Endothelial cell (in vitro differentiated cells): Measurements from ENCODE around the gene FBXL19. TPM values are rescaled to one million over a fixed set of nuclear protein-coding genes. Genes with fewer than 3 reads are reported as not detected.

Experiments used
- DNase-seq: peaks from one replicate; pipeline ENCODE4 v3.0.0; 2021; ENCODE audit warnings: low spot score
- H3K27ac Mint-ChIP-seq: one replicate; pipeline ENCODE4 v1.8.0; 2021; ENCODE audit warnings: mixed read lengths, inconsistent platforms; ENCODE audit not compliant: unreplicated experiment
- H3K27me3 Mint-ChIP-seq: one replicate; pipeline ENCODE4 v1.8.0; 2021; ENCODE audit warnings: mild to moderate bottlenecking, moderate library complexity, mixed read lengths, inconsistent platforms; ENCODE audit not compliant: unreplicated experiment
- H3K36me3 Mint-ChIP-seq: one replicate; pipeline ENCODE4 v1.8.0; 2021; ENCODE audit warnings: mild to moderate bottlenecking, low read depth, mixed read lengths, inconsistent platforms; ENCODE audit not compliant: unreplicated experiment
- H3K4me1 Mint-ChIP-seq: one replicate; pipeline ENCODE4 v1.8.0; 2021; ENCODE audit warnings: mild to moderate bottlenecking, mixed read lengths, inconsistent platforms; ENCODE audit not compliant: unreplicated experiment
- H3K4me3 Mint-ChIP-seq: one replicate; pipeline ENCODE4 v1.8.0; 2021; ENCODE audit warnings: mild to moderate bottlenecking, mixed read lengths, inconsistent platforms; ENCODE audit not compliant: unreplicated experiment
- H3K9me3 Mint-ChIP-seq: one replicate; pipeline ENCODE4 v1.8.0; 2021; ENCODE audit warnings: mixed read lengths, inconsistent platforms; ENCODE audit not compliant: unreplicated experiment
- total RNA-seq: library from RNA; stranded (reverse); fragmentation: NEBNext Ultra II Directional; extraction: Animal tissue kit (Norgen Biotek cat#: 25700); gene quantifications from one replicate; pipeline ENCODE4 v1.2.1, GENCODE V29; 2021; ENCODE audit not compliant: unreplicated experiment
- TF ChIP-seq, protein P1 (sequence below): fragments of 200-600 bp; sonication (generic); IDR thresholded peaks from one replicate; pipeline ENCODE4 v1.5.0; 2021; ENCODE audit warnings: antibody characterized with exemption; ENCODE audit not compliant: unreplicated experiment

Gene FBXL19
- total RNA-seq, 1 donor from 2014 or later, result 117 TPM

DNA sequence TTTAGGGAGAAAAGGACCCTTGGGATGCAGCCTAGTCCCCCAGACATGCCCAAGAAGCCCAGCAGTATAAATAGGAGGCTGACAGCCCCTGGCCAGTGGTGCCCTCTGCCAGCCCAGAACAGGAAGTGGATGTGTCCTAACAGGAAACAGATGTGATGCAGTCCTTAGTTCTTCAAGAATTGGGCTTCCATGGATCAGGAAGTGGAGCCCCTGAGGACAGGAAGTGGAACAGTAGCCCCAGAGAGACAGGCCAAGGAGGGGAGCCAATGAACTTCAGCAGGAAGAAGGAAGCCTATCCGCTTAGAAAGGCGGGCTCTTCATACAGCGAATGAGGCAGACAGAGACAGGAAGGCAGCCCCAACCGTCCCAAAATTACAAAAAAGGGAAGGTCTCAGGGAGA, 19.8 kb upstream of the FBXL19 start:
- H3K27me3 Mint-ChIP-seq, result peaks cover 3% of the 10 kb centered on the region
- peak overlapping the region; percentile 73 for H3K4me3 Mint-ChIP-seq
- DNase-seq, result peak; percentile 54
- peaks cover 31% of the 10 kb centered on the region for H3K4me1 Mint-ChIP-seq
- H3K9me3 Mint-ChIP-seq, result no peaks in the 10 kb centered on the region
- TF ChIP-seq, protein P1, sequence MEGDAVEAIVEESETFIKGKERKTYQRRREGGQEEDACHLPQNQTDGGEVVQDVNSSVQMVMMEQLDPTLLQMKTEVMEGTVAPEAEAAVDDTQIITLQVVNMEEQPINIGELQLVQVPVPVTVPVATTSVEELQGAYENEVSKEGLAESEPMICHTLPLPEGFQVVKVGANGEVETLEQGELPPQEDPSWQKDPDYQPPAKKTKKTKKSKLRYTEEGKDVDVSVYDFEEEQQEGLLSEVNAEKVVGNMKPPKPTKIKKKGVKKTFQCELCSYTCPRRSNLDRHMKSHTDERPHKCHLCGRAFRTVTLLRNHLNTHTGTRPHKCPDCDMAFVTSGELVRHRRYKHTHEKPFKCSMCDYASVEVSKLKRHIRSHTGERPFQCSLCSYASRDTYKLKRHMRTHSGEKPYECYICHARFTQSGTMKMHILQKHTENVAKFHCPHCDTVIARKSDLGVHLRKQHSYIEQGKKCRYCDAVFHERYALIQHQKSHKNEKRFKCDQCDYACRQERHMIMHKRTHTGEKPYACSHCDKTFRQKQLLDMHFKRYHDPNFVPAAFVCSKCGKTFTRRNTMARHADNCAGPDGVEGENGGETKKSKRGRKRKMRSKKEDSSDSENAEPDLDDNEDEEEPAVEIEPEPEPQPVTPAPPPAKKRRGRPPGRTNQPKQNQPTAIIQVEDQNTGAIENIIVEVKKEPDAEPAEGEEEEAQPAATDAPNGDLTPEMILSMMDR, result no peak
- H3K36me3 Mint-ChIP-seq, result peaks cover 3% of the 10 kb centered on the region
- H3K27ac Mint-ChIP-seq, result peak overlapping the region; percentile 98

DNA sequence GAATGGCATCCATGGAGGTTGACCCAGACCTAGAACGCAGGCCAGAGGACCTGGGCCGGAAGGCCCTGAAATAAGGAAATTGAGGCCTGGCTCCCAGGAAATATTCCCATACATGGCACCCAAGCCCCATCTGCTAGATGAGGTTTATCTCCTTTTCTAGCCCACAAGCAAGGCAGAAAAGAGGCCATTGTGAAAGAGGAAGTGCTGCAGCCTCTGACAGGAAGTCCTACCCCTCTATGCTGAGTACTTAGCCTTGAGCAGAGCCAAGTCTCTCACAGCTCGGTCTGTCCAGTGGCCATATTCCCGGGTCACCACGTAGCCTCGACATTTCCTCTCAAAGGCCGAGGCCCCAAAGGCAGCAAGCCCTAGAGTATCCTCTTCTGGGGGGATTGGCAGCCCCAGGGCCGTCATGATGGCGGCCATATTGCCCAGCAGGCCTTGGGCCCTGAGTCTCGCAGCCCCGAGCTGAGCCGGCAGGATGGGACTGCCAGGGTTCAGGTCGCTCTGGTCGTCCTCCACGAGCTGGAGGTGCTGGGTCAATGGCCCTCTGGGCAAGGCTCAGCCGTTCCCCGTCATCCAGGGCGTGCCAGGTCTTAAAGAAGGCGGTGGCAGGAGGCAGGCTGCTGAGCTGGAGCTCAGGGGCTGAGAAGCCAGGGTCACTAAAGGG, 19.1 kb upstream of the FBXL19 start:
- Mint-ChIP-seq H3K4me3 (no peak overlapping the region), H3K36me3 (peaks cover 3% of the 10 kb centered on the region)

DNA sequence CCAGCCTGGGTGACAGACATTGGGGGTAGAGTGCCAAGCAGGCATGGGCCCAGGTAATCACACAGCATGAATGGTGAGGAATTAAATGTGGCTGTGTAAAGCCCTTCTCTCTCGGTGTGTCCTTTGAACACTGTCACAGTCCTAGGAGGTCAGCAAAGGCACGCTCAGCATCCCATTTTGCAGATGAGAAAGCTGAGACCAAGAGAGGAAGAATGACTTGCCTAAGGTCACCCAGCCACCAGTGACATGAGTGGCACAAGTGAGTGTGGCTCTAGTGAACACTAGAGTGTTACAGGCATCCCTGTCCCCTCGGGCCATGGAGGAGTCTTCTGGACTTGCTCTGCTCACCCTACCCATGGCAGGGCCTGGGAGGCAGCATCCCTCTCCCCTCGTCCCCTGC, 16.3 kb upstream of the FBXL19 start:
- Mint-ChIP-seq H3K4me3 (no peak overlapping the region), H3K27ac (no peak overlapping the region), H3K9me3 (no peaks in the 10 kb centered on the region), H3K27me3 (peaks cover 5% of the 10 kb centered on the region), H3K36me3 (peaks cover 3% of the 10 kb centered on the region), H3K4me1 (peaks cover 31% of the 10 kb centered on the region)
- DNase-seq, result no peak
- TF ChIP-seq, protein P1, result no peak

More for the DNA sequence above, 19.1 kb upstream of the FBXL19 start:
- Mint-ChIP-seq H3K27me3 (peaks cover 5% of the 10 kb centered on the region), H3K9me3 (no peaks in the 10 kb centered on the region), H3K4me1 (peaks cover 31% of the 10 kb centered on the region), H3K27ac (peak overlapping the region; percentile 98)
- TF ChIP-seq, protein P1, result no peak
- DNase-seq, result no peak

DNA sequence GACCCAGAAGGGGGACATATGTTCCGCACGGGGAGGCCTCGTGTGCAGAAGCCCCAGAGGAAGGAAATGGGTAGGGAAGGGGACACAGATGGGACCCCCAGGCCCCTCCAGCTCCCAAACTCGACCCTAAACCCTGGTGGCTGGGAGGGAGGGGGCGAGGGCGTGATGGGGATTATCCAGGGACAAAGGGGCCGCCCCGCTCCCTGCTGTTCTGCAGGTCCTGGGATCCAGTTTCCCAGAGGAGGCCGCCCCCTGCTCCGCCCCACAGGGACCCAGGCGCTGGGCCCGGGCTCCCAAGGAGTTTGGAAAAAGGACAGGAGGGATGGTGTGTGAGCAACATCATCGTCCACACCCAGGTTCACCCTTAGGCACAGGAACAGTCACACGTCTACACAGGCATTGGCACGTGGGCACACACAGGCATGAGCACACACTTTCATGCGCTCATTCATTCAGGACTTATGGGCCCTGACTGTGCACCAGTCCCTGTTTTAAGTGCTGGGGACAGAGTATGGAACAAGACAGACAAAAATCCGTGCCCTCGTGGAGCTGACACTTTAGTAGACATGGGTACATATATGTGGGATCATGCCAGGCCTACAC, 12.8 kb upstream of the FBXL19 start:
- Mint-ChIP-seq H3K4me1 (peaks cover 6% of the 10 kb centered on the region), H3K4me3 (no peak overlapping the region), H3K9me3 (no peaks in the 10 kb centered on the region), H3K27me3 (peaks cover 2% of the 10 kb centered on the region), H3K27ac (no peak overlapping the region), H3K36me3 (no peaks in the 10 kb centered on the region)
- DNase-seq, result no peak
- TF ChIP-seq, protein P1, result no peak

DNA sequence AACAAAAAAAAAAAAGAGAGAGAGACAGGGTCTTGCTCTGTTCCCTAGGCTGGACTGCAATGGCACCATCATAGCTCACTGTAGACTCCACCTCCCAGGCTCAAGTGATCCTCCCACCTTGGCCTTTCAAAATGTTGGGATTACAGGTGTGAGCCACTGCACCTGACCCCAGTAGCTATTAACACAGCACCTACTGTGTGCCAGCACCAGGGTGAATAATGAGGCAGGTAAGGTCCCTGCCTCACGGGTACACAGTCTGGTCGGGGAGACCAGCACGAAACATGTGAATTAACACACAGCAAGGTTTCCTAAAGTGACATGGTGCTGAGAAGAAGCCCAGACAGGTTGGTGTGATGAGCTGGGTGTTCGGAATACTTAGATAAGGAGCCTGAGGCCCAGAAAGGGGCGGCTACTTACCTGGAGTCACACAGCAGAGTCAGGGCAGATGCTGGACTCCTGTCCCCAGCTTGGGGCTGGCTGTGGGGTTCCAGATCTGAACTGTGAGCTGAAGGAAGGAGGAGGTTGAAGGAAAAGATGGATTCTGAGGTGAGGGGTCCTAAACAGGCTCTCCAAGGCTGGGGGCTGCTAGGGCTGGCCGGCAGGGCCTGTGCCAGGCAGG, 10.5 kb upstream of the FBXL19 start:
- Mint-ChIP-seq H3K27ac (peak overlapping the region; percentile 48), H3K9me3 (no peaks in the 10 kb centered on the region)

More for the DNA sequence above, 10.5 kb upstream of the FBXL19 start:
- peaks cover 1% of the 10 kb centered on the region for H3K4me1 Mint-ChIP-seq
- no peaks in the 10 kb centered on the region for H3K36me3 Mint-ChIP-seq
- TF ChIP-seq, protein P1, result no peak
- no peak overlapping the region for H3K4me3 Mint-ChIP-seq
- no peak for DNase-seq
- peaks cover 4% of the 10 kb centered on the region for H3K27me3 Mint-ChIP-seq
